Body of pancreas (tissue), 4 donors: ENCODE measurements around the gene ESPL1. TPM values are rescaled to one million over a fixed set of nuclear protein-coding genes. Genes with fewer than 3 reads are reported as not detected.
A peak's percentile ranks its signal among the peaks of the same experiment; 100 is the strongest.

Source experiments
- ATAC-seq: fragments of 150-250 bp; one replicate; pipeline ENCODE4 v1.9.1; 2016
- DNase-seq, 4 donors: peaks; one replicate each; pipeline ENCODE4 v3.0.0-alpha.2; 2019
- H3K27ac ChIP-seq, 4 donors: fragments of 200-600 bp; sonication (generic); 1 replicate in 3 of 4; 2 replicates in 1 of 4; pipeline versions ENCODE4 v1.5.1 to v1.6.1; 2016 to 2019; ENCODE audit warnings: mild to moderate bottlenecking in 1 of 4, mixed read lengths in 1 of 4, moderate library complexity in 1 of 4
- H3K27me3 ChIP-seq, 2 donors: fragments of 200-600 bp; sonication (generic); one replicate each; pipeline ENCODE4 v1.6.0; 2016; ENCODE audit warnings: mild to moderate bottlenecking in 1 of 2
- H3K36me3 ChIP-seq, 2 donors: fragments of 200-600 bp; sonication (generic); replicated peaks in 1 of 2; 2 replicates each; pipeline ENCODE4 v1.5.1; 2016; ENCODE audit warnings: low read depth in 2 of 2; ENCODE audit not compliant: insufficient read depth in 1 of 2
- H3K4me1 ChIP-seq: fragments of 200-600 bp; sonication (generic); one replicate; pipeline ENCODE4 v1.6.0; 2016
- H3K4me3 ChIP-seq, 2 donors: fragments of 200-600 bp; sonication (generic); 1 replicate in 1 of 2; 2 replicates in 1 of 2; pipeline ENCODE4 v1.5.1; 2016 to 2019
- H3K9me3 ChIP-seq, 3 donors: fragments of 200-600 bp; sonication (generic); 1 replicate in 2 of 3; 2 replicates in 1 of 3; pipeline ENCODE4 v1.5.1; 2016
- CTCF ChIP-seq, 7 experiments: fragments of 450-650 bp in 4 of 7; fragments of 200-600 bp in 3 of 7; sonication (generic) in 3 of 7; IDR thresholded peaks; one replicate each; pipeline ENCODE4 v1.5.1; 2016 to 2019; ENCODE audit warnings: antibody characterized with exemption in 7 of 7
- POLR2A ChIP-seq, 3 donors: fragments of 450-650 bp; IDR thresholded peaks; one replicate each; pipeline ENCODE4 v1.6.1; 2016; ENCODE audit warnings: antibody characterized with exemption in 3 of 3, mild to moderate bottlenecking in 2 of 3
- WGBS, 2 donors: methylation state at CpG; one replicate each; pipeline ENCODE4 v1.1.5; 2017; 5-methylcytosine and 5-hydroxymethylcytosine counted together
- intact Hi-C: fragments of 100-400 bp; cut with DNase I; formaldehyde crosslinking; loops from one replicate; pipeline ENCODE4 v1.15.1; 2023
- total RNA-seq, 2 donors: library from RNA; depleted of rRNA; stranded (reverse); fragments of >200 nt; gene quantifications; one replicate each; pipeline ENCODE4 v1.1.0, GENCODE V29; 2016

The ESPL1 gene
- total RNA-seq, 2 donors from 2014 or later: not detected

GRCh38 chr12:53299454-53300180 lies 31.5 kb downstream of the ESPL1 start, which contains the start of gene MYG1:
MYG1 (plus strand) TSS chr12:53299695; CDS start chr12:53299738, 43 bp downstream.
- ATAC-seq (peak; percentile 83), DNase-seq (peak; percentile 87 to 93 (median 91))
- WGBS, 2 donors: 1 to 2% methylated on average over 9 to 49 of the region's 51 CpGs
- Histone ChIP-seq H3K27ac (peak within 1 kb of the TSS in 2 of 4 donors; percentile 74 to 76), H3K4me1 (peaks cover 49% of the 10 kb centered on the region), H3K36me3 (peaks cover 0 to 9% of the 10 kb centered on the region in 2 donors), H3K9me3 (no peaks in the 10 kb centered on the region), H3K27me3 (no peaks in the 10 kb centered on the region), H3K4me3 (peak within 1 kb of the TSS; percentile 48 to 85)
- intact Hi-C loops: no loop called here
- TF ChIP-seq CTCF (IDR thresholded peaks at IDR 0.05) (peak in 4 of 7 experiments; percentile 10 to 45 (median 35)), POLR2A (IDR thresholded peaks at IDR 0.05) (peak; percentile 35 to 82 (median 81))

GRCh38 chr12:53300187-53300586 lies 32.1 kb downstream of the ESPL1 start:
- Histone ChIP-seq H3K36me3 (peaks cover 0 to 9% of the 10 kb centered on the region in 2 donors), H3K9me3 (no peaks in the 10 kb centered on the region), H3K27me3 (no peaks in the 10 kb centered on the region), H3K27ac (peak overlapping the region in 2 of 4 donors; percentile 74 to 76), H3K4me1 (peaks cover 43% of the 10 kb centered on the region), H3K4me3 (peak overlapping the region; percentile 48 to 85)
- intact Hi-C loops: no loop called here
- ATAC-seq (no peak), DNase-seq (no peak)
- WGBS, 2 donors: 1 to 5% methylated on average over 10 to 12 of the region's 12 CpGs
- TF ChIP-seq CTCF (IDR thresholded peaks at IDR 0.05) (no peak), POLR2A (IDR thresholded peaks at IDR 0.05) (no peak)

GRCh38 chr12:53302903-53303302 lies 34.8 kb downstream of the ESPL1 start:
- ATAC-seq (no peak), DNase-seq (no peak)
- Histone ChIP-seq H3K27ac (no peak overlapping the region), H3K9me3 (no peaks in the 10 kb centered on the region), H3K4me3 (no peak overlapping the region), H3K27me3 (no peaks in the 10 kb centered on the region), H3K4me1 (peaks cover 24% of the 10 kb centered on the region), H3K36me3 (peaks cover 0 to 25% of the 10 kb centered on the region in 2 donors)
- 78% methylated on average over 5 of the region's 5 CpGs; no CpG with 5 or more reads in 1 of the 2 donors for WGBS, 2 donors
- intact Hi-C loops: no loop called here
- no peak for TF ChIP-seq CTCF (IDR thresholded peaks at IDR 0.05)
- TF ChIP-seq POLR2A (IDR thresholded peaks at IDR 0.05): no peak

GRCh38 chr12:53306826-53307225 lies 38.7 kb downstream of the ESPL1 start:
- no peaks in the 10 kb centered on the region for H3K4me1 ChIP-seq
- no peak overlapping the region for H3K4me3 ChIP-seq
- intact Hi-C loops: no loop called here
- H3K27ac ChIP-seq: no peak overlapping the region
- DNase-seq (no peak), ATAC-seq (no peak)
- TF ChIP-seq CTCF (IDR thresholded peaks at IDR 0.05): no peak
- TF ChIP-seq POLR2A (IDR thresholded peaks at IDR 0.05): no peak
- 93 to 94% methylated on average over 10 of the region's 10 CpGs for WGBS, 2 donors
- H3K27me3 ChIP-seq: no peaks in the 10 kb centered on the region
- peaks cover 0 to 36% of the 10 kb centered on the region in 2 donors for H3K36me3 ChIP-seq
- no peaks in the 10 kb centered on the region for H3K9me3 ChIP-seq
